Activated CD4-positive, CD25-positive, alpha-beta regulatory T cell (primary cell): ENCODE data around the gene SIK2.

Experiments used
- DNase-seq, 4 experiments: peaks; one replicate each; lab custom pipeline; 2025; lab: John Stamatoyannopoulos, UW

SIK2 gene

GRCh38 chr11:111601979-111602864, at the start of gene SIK2:
Gene SIK2, plus strand, starts transcription at chr11:111602449. Its CDS starts 115 bp downstream, at chr11:111602564.
- peak; percentile 69 to 90 (median 82) for DNase-seq

GRCh38 chr11:111554532-111554931, 47.7 kb upstream of the SIK2 start:
- DNase-seq, result no peak

- DNase-seq, result no peak
Measured at GRCh38 chr11:111555255-111555654, 47.0 kb upstream of the SIK2 start.

GRCh38 chr11:111557425-111558111, 44.7 kb upstream of the SIK2 start:
- DNase-seq, result no peak

- no peak for DNase-seq
Measured at GRCh38 chr11:111559800-111560464, 42.3 kb upstream of the SIK2 start.

GRCh38 chr11:111560800-111561199, 41.4 kb upstream of the SIK2 start:
- DNase-seq, result no peak

GRCh38 chr11:111561306-111561705, 40.9 kb upstream of the SIK2 start:
- no peak for DNase-seq

GRCh38 chr11:111561791-111562325, 40.4 kb upstream of the SIK2 start:
- no peak for DNase-seq

- DNase-seq, result no peak
Measured at GRCh38 chr11:111562692-111563389, 39.4 kb upstream of the SIK2 start.

- peak; percentile 14 to 22 (median 18) for DNase-seq
Measured at GRCh38 chr11:111565114-111565720, 37.0 kb upstream of the SIK2 start.

- DNase-seq, result no peak
Measured at GRCh38 chr11:111566324-111566723, 35.9 kb upstream of the SIK2 start.

- no peak for DNase-seq
Measured at GRCh38 chr11:111569476-111569875, 32.8 kb upstream of the SIK2 start.

GRCh38 chr11:111570796-111571195, 31.5 kb upstream of the SIK2 start:
- no peak for DNase-seq

- no peak for DNase-seq
Measured at GRCh38 chr11:111571829-111572501, 30.3 kb upstream of the SIK2 start.

- DNase-seq, result no peak
Measured at GRCh38 chr11:111572581-111572980, 29.7 kb upstream of the SIK2 start.

- DNase-seq, result no peak
Measured at GRCh38 chr11:111573821-111574249, 28.4 kb upstream of the SIK2 start.

GRCh38 chr11:111574373-111575225, 27.6 kb upstream of the SIK2 start:
- no peak for DNase-seq

- no peak for DNase-seq
Measured at GRCh38 chr11:111575740-111576139, 26.5 kb upstream of the SIK2 start.

- no peak for DNase-seq
Measured at GRCh38 chr11:111577821-111578220, 24.4 kb upstream of the SIK2 start.

- DNase-seq, result no peak
Measured at GRCh38 chr11:111581341-111581740, 20.9 kb upstream of the SIK2 start.
